DMS 273 treated with DMSO at 0.1 percent for 48 hours (cell line): ENCODE measurements around the gene SLC37A1.
A peak's percentile ranks its signal among the peaks of the same experiment; 100 is the strongest.

Experiments
- DNase-seq: peaks from one replicate; lab custom pipeline; 2025; lab: John Stamatoyannopoulos, UW

The SLC37A1 gene

DNA sequence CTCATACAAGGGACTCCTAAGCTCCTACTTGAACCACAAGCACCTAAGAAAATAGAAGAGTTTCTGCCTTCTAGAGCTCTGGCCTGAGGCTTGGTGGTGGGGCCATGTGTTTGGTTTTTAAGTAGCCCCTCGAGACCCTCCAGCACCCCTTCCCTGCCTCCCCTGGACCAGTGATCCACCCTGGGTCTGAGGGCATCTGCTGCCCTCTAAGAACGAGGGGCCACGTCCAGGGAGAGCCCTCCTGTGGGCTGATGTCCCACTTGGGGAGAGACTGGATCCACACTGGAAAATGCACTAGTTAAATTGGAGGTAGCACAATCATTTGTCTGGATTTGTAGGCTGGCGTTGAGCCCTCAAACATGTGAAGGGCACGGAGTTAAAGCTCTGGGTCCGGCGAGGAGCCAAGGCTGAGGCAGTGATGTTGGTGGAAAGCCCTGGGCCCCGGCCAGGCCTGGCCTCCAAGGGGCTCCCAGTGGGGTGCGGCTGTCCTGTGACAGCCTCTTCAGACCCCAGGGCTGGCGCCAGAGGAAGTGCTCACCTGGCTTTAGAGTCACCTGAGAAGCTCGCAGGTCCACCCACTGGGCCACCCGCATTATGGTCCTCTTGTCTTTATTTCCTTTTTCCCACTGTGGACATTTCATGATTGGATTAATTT is 65.2 kb downstream of the SLC37A1 start:
- no peak for DNase-seq

DNA sequence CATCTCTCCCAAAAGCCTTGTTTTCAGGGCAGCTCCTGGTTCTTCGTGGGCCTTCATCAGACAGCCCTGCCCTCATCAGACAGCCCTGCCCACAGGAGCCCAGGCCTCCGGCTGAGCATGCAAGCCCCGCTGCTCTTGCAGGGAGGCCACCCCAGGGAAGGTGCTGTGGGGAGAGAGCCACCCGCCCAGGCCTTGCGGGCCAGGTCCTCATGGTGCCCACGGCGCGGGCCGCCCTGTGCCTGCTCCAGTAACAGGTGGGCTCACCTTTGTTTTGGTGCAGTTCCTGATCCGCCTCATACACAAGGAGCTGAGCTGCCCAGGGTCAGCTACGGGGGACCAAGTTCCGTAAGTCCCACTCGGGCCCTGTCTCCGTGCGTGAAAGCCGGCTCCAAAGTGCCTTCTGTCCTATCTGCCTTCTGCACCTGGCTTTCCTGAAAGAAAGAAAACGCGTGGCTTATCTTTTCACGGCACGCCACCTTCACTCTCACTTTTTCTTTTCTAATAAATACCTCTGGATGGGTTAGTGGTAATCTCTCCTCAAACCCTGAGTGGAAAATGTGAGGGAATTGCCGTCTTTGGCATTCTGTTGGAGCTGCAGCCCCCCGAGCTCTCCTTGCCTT is 65.9 kb downstream of the SLC37A1 start:
- DNase-seq, result no peak

DNA sequence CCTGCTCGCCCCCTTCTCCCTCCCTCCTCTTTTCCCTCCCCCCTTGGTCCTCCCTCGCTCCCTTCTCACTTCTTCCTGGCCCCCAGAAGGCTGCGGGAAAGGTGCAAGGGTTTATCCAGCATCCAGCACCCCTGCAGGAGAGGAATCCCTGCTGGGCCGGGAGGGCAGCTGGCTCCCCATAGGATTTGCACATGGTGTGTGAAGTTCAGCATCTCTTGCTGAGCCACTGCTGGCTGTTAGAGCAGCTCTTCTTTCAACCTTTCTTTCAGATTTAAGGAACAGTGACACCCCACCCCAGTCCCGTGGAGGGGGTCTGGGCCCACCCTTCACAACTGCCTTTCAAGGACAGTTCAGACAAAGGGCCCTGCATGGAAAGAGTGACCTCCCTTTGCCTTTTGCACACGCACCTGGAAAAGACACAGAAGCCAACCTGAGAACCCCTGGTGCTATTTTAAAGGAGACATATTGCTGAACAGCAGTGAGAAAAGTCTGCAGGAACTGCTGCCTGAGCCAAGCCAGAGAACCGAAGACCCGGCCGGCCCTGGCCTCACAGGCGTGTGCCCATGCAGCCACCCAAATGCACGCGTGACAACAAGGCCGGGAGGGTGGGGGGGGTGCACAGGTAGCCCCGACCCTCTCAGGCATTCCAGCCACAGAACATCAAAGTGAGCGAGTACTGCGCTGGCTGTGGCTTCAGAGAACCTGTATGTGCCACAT is 66.6 kb downstream of the SLC37A1 start:
- no peak for DNase-seq

DNA sequence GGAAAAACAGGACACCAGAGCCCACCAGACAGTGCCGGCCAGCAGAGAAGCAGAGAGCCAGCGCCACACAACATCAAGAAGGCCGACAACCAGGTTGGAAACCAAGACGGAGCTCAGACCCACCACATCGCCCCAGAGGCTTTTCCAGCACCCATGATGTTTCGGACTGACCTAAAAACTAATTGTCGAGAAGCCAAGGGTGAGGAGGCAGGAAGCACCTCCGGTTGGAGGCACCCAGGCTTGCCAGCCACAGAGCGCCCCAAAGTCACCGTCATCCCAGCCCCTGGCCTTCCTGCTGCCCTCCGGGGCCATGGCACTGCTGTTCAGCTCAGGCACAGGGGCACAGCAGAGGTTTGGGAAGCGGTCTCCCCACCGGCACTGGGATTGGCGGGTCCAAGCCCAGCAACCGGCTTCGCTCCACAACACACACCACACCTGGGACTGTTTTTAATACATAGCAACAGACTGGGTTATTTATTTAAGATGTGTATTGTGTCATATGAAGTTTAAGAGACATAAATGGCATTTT is 67.2 kb downstream of the SLC37A1 start:
- DNase-seq, result no peak

DNA sequence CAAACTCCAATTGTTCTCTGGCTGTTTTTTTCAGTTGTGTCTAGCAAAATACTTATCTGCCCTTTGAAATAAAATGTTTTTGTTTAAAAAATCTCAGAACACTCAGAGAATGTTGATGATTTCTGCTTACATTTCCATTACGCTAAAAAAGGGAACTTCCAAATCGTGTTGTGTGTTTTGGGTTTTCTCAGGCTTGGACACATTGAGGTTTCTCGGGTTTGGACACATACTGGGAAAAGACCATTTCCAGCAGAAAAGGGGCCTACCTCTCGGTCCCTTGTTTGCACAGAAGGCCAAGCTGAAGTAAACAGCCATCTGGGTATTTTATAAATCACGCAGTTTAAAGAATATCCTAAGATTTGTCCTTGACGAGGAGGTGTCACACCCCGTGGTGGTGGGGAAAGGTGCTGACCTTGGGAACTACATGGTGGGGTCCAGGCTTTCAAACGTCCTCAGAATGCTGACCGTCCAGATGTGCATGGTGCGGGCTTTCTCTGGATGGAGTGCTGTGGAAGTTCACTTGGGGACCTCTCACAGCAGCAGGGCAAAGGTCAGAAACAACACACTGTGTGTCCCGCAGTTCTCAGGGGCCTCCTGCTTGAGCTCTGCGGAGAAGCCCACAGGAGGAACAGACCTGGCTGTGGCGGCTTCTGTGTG is 67.8 kb downstream of the SLC37A1 start:
- no peak for DNase-seq

DNA sequence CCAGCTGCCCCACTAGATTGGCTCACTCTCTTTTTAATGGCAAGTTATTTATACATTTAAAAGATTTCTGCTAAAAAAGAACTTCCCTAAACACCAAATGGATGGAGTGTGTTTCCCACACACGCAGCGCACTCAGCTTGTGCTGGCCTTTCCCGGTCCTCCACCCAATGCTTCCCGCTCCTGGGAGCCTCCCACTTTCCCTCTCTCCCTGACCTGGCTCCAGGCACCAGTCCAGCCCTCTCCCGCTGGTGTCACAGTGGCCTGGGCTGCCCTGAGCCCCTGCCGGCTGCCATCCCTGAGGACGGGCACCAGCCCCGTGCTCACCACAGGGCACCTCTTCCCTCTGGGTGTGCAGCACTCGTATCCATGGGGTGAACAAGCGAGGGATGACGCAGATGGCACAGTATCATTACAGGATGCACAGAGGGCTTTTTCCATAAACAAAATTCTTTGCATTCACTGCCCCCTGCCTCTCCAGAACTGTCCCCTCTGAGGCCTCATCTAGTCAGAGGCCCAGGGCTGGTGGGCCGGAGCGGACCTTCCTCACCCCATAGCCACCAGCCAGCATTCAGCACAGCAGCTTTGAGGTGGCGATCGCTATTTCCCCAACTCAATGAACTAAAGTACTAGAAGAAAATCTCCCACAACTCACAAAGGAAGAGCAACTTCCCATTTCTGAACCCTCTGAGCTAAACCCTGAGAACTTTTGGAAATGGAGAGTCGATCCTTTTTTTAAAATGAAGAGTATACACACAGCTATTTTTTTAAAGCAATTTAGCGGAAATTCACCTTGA is 68.5 kb downstream of the SLC37A1 start:
- DNase-seq, result no peak

DNA sequence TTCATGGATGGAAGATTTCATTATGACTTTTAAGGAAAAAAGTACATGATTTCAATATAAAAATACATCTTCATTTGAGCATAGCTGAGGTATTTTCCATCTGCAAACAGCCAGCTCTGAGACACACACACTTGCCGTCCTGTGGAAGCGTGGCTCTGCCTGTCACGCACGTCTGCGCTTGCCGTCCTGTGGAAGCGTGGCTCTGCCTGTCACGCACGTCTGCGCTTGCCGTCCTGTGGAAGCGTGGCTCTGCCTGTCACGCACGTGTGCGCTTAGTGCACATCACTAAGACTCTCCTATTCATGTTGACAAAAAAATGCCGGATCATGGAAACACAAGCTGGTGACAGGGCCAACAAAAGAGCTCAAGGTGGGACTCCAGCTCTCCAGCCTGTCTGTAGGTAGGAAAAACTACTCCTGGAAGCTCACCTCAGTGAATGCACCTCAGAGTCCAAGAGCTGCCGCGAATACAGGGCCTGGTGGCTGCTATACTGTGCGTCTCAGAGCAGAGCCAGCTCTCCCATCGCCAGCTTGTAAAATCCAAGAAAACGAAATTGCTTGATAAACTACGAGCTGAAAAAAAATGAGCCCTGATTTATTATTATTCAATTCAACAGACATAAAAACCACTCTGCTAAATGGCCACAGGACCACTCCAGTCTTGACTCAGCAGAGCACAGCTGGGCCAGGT is 69.3 kb downstream of the SLC37A1 start:
- DNase-seq, result no peak

DNA sequence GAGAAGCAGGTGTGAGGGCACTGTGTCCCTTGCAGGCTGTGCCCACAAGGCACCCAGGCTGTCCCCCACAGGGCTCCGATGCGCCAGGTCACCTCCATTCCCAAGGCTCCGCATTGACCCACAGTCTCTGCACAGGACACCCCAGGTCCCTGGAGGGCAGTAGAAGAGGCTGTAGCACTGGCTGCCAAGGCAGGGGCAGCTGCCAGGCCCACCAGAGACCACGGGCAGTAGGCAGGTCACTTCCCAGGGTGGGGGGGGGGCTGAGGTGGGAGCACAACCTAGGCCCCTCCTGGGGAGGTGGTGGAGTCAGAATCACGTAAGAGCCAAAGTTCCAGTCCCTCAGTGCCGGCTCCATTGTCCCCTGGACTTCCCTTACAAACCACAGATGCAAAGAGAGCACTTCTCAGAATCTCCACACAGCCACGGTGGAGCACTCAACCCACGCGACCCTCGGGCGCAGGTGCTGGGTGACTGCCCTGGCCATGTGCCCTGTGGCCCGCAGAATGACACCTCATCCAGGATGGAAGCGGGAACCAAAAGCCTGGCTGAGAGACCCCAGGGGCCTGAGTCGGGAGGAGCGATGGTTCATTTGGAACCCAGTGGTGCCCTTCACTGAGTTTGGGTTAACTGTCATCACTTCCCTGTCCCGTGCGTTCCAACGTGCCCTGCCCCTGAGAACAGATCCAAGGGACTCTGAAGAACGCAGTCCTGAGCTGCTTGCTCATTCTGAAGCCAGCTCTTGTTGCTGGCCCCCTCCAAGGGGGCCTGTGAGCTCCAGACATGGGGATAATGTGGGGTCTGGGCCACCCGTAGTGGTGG is 70.0 kb downstream of the SLC37A1 start:
- no peak for DNase-seq

DNA sequence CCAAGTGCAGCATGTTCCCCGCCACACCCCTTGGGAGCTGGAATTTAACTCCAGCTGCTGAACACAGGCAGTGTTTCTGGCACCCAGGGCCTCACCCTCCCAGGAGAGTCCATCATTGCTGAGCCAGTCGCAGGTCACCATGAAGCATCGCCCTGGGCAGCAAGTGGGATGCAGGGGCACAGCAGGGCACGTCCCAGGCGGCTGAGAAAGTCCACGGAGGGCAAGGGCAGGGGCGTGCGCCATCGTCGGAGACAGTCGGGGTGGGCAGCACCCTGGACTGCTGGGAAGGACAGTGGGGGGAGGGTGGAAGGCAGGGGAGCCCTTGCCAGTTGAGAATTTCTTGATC is 70.6 kb downstream of the SLC37A1 start:
- no peak for DNase-seq

DNA sequence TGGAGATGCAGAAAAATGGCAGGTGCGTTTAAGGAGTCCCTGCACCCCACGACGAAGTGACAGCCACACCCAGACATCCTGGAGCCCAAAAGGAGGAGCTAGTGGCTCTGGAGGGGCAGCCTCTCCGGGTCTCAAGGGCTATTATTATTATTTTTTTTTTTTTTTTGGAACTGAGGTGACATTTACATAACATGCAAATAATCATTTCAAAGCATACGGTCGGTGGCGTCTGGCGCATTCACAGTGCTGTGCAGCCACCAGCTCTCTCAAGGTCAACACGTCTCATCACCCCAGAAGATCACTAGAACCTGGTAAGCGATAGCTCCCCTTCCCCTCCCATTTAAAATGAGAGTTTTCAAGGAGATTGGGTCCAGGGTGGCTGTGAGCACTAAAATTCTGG is 72.2 kb downstream of the SLC37A1 start:
- no peak for DNase-seq

DNA sequence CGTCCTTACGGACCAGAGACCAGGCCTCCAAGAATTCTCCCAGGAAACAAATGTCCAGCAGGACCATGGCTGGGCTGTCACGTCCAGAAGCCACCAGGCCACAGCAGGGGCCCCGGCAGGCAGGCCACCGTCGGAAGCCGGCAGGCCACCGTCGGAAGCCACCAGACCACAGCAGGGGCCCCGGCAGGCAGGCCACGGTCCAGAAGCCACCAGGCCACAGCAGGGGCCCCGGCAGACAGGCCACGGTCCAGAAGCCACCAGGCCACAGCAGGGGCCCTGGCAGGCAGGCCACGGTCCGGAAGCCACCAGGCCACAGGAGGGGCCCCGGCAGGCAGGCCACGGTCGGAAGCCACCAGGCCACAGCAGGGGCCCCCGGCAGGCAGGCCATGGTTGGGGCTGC is 72.8 kb downstream of the SLC37A1 start:
- DNase-seq, result no peak

DNA sequence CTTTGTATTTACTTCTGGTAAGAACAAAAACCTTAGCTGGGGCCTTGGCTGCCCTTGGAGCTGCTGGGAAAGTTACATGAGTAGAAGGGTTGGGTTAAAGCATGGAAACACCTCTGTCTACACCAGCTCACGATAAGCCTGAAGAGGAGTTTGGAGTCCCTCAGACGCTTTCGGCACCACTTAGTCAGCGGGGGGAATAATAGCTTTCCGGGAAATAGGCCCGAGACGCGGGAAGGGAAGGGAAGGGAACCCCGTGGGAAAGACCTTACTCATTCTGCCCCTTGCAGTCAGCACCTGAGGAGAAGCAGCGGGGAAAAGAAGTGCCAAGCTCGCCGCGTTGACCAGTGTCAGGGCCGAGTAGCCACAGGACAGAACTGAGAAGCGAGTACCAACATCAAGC is 73.4 kb downstream of the SLC37A1 start:
- DNase-seq, result no peak

DNA sequence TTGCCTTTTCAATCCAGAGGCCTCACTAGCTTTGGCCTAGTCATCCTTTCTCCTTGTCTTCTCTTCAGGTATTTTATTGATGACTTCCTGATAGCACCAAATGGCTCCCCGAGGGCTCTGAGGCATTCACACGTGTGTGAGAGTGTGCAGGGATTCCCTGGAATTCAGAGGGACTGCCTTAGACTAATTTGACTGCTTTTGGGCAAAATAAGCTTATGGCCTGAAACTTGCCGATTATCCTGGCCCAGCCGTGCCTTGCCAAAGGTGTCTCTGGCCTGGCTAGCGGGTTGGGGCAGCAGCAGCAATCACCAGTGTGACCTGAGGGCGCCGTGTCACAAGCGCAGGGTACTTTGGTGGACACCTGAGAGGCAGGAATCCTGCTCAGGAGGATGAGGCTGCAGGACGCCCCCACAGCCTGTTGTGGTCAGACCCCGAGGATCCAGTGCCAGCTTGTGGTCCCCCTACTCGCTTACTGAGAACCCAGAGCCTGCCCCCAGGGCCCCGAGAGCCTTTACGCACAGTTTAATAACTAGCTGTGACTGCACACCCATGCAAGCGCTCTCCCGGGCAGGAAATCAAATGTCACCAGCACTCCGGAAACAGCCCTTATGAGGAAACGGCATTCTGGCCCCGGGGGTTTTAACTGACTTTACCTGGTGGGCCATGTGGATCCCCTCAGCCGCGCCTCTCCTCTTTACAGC is 76.9 kb downstream of the SLC37A1 start:
- DNase-seq, result no peak

DNA sequence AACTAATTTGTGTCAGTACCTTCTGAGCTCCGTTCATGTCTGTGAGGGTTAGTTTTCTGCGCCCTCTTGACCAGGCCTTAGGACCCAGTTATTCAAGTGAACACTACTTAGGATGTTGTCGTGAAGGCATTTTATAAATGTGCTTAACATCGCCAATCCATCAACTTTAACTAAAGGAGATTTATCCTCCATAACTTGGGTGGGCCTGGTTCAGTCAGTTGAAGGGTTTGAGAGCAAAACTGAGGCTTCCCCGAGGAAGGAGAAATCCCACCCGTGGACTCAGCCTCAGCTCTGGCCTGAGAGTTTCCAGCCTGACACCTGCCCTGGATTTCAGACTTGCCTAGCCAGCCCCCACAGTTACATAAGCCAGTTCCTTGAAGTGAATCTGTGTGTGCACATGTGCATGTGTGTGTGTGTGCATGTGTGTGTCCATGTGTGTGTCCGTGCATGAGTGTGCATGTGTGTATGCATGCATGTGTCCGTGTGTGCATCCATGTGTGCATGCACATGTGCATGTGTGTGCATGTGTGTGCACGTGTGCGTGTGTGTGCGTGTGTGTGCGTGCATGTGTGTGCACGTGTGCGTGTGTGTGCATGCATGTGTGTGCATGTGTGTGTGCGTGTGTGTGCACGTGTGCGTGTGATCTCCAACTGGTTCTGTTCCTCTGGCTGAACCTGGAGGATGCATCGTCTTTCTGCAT is 77.7 kb downstream of the SLC37A1 start:
- no peak for DNase-seq

DNA sequence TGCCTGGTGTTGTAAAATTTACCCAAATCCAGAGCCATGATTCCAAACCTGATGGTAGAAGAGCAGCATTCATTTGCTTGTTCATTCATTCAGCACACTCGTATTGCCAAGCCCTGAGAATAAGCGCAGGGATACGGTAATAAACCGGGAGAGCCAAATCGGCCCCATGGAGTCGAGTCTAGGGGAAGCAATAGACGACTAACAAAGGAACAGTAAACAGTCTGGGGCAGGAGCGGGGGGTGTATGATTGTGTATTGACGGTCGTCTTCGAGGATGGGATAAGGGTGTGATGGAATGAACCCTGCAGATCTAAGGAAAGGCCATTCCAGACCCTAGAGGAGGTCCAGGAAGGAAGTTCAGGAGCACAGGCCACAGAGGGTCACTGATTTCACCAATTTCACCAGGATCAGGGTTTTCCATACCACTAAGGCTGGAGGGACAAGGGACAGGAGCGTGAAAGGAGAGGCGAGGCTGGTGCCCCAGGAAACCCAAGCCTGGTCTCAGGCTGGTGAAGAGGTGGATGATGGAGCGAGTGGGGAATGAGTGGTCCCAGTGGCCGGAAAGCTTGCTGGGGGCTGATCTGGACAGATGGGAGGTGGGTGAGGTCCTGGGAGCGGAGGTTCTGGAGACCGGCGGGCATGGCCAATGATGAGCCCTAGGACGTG is 78.6 kb downstream of the SLC37A1 start:
- no peak for DNase-seq

DNA sequence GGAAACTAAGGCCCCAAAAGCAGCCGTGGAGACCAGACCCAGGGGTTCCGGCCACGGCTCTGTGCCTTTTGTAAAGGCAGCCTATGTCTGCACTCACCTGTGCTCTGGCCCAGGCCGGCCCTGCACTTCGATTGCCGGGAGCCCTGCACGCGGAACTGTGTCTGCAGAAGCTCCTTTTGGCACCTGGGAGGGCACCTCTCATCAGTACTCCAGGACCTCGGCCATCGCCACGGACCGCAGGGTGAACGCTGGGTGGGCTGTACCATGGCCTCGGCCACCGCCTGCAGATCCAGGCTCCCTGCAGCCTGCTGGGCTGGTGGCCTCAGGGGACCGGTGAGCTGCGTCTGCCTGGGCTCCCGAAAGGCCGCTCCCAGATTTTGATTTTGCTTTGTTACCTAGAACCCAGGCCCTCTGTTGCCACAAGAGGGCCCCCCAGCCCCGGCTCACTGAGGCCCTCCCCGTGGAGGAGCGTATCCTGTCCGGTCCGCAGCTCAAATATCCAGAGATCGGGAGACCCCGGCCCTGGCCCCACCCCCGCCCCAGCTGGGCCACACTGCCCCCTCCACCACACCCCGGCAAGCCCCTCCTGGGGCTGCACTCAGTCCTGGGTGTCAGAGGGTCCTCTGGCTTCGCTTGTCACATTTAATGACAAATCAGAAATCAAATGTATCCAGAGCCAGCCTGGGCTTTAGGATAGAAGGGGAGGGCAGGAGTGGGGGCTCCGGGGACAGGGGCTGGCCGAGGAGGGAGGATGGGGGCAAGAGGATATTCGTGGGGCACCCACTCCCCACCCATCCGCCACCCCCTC is 79.6 kb downstream of the SLC37A1 start:
- DNase-seq, result peak; percentile 5

DNA sequence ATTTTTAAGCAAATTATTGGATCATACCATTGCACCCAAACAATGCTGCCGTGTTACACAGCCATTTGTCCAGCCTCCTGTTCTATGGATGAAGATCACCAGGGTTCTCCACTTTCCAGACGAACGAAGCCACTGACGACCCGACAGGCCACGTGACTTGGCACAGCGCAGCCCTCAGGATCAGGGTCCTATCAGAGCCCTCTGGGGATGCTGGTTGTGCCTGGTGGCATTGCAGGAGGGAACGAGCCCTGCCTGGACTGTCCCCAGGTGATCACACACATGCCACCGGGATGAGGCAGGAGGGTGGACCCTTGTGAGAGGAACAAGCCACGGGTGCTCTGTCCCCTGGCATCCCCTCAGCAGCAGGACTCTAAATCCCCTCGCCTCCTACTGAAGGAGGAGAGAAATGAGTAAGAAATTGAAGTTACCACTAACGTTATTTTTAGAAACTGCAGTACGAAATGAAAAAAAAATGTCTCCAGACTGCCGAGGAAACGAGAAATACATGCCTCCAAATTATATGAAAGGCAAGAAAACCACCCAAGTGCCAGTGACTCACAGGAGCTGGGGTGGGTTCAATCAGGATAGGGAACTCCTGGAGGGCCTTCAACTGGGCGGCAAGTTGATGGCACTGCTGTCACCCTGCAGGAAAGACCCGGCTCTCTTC is 81.1 kb downstream of the SLC37A1 start:
- no peak for DNase-seq
